SK-N-SH treated with all-trans-retinoic acid at 6 μM for 48 hours (cell line): ENCODE data around the gene SCG2.

ENCODE experiments used
- ATAC-seq: fragments of 200-7000 bp; cut with Tn5 transposase; 3 replicates; pipeline ENCODE4 v1.9.1; 2020; ENCODE audit warnings: mild to moderate bottlenecking, moderate library complexity
- ARNTL ChIP-seq: fragments of 450-650 bp; formaldehyde crosslinking; IDR thresholded peaks from 2 replicates; pipeline ENCODE4 v1.5.0; 2020; ENCODE audit warnings: low read depth, mild to moderate bottlenecking, moderate library complexity, borderline replicate concordance
- BACH2 ChIP-seq: fragments of 250-450 bp; sonication (Bioruptor Pico); IDR thresholded peaks from 2 replicates; pipeline ENCODE4 v1.9.0; 2021; ENCODE audit warnings: mild to moderate bottlenecking, borderline replicate concordance
- CSDC2 ChIP-seq: fragments of 250-450 bp; sonication (Bioruptor Pico); IDR thresholded peaks from 2 replicates; pipeline ENCODE4 v1.5.0; 2020; ENCODE audit warnings: mild to moderate bottlenecking, moderate library complexity
- CSRNP3 ChIP-seq: fragments of 250-450 bp; sonication (Bioruptor Pico); IDR thresholded peaks from 2 replicates; pipeline ENCODE4 v1.5.1; 2021; ENCODE audit warnings: mild to moderate bottlenecking, moderate library complexity
- GLIS3 ChIP-seq: fragments of 250-450 bp; sonication (Bioruptor Pico); IDR thresholded peaks from 2 replicates; pipeline ENCODE4 v1.5.0; 2020; ENCODE audit warnings: mild to moderate bottlenecking, moderate library complexity
- ISL1 ChIP-seq: fragments of 250-450 bp; sonication (Bioruptor Pico); IDR thresholded peaks from 2 replicates; pipeline ENCODE4 v2.1.2; 2022; ENCODE audit warnings: mild to moderate bottlenecking, moderate library complexity
- OSR1 ChIP-seq: fragments of 250-450 bp; sonication (Bioruptor Pico); IDR thresholded peaks from 2 replicates; pipeline ENCODE4 v1.8.0; 2022; ENCODE audit warnings: moderate library complexity, mild to moderate bottlenecking, inconsistent platforms
- PPARA ChIP-seq: fragments of 250-450 bp; sonication (Bioruptor Pico); IDR thresholded peaks from 2 replicates; pipeline ENCODE4 v1.5.0; 2020; ENCODE audit warnings: mild to moderate bottlenecking, borderline replicate concordance
- RARB ChIP-seq: fragments of 250-450 bp; sonication (Bioruptor Pico); IDR thresholded peaks from 2 replicates; pipeline ENCODE4 v1.8.0; 2021; ENCODE audit warnings: mild to moderate bottlenecking, moderate library complexity
- TCF4 ChIP-seq: fragments of 250-450 bp; sonication (Bioruptor Pico); IDR thresholded peaks from 2 replicates; pipeline ENCODE4 v1.8.0; 2021; ENCODE audit warnings: mild to moderate bottlenecking, moderate library complexity, borderline replicate concordance
- ZFP3 ChIP-seq: fragments of 250-450 bp; sonication (Bioruptor Pico); IDR thresholded peaks from 2 replicates; pipeline ENCODE4 v1.5.0; 2020; ENCODE audit warnings: mild to moderate bottlenecking, moderate library complexity
- ZNF70 ChIP-seq: fragments of 450-650 bp; formaldehyde crosslinking; IDR thresholded peaks from 2 replicates; pipeline ENCODE4 v1.5.0; 2020; ENCODE audit warnings: mild to moderate bottlenecking, moderate library complexity
- ZNF8 ChIP-seq: fragments of 450-650 bp; formaldehyde crosslinking; IDR thresholded peaks from 2 replicates; pipeline ENCODE4 v1.5.0; 2020; ENCODE audit warnings: mild to moderate bottlenecking, moderate library complexity
- TF ChIP-seq, protein P1 (sequence below): fragments of 250-450 bp; sonication (Bioruptor Pico); IDR thresholded peaks from 2 replicates; pipeline ENCODE4 v1.5.1; 2020; ENCODE audit warnings: low read depth, mild to moderate bottlenecking, moderate library complexity
- TF ChIP-seq, protein P2 (sequence below): fragments of 250-450 bp; sonication (Bioruptor Pico); IDR thresholded peaks from 2 replicates; pipeline ENCODE4 v1.8.0; 2020; ENCODE audit warnings: mild to moderate bottlenecking, moderate library complexity, borderline replicate concordance
- TF ChIP-seq, protein P3 (sequence below): fragments of 250-450 bp; sonication (Bioruptor Pico); IDR thresholded peaks from 2 replicates; pipeline ENCODE4 v1.5.0; 2020; ENCODE audit warnings: mild to moderate bottlenecking, moderate library complexity

Gene SCG2

DNA sequence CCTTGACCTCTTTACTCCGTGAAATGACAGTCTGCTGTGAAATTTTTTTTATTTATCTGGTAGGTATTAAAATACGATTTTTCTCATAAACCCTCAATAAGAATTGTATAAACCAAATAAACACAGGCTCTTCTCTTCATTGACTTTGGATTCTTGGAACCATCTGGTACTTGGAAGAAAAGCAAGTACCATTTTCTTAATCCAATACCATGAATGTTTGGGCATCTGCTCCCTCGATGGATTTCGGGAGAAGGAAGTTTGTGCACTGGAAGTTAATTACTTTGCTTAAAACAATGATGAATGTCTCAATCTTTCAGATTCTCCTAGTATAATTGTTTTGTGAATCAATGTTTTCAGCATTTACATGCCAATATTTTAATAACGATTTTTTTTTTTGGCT lies 5.3 kb upstream of the SCG2 start (continued):
- TF ChIP-seq, protein P1, sequence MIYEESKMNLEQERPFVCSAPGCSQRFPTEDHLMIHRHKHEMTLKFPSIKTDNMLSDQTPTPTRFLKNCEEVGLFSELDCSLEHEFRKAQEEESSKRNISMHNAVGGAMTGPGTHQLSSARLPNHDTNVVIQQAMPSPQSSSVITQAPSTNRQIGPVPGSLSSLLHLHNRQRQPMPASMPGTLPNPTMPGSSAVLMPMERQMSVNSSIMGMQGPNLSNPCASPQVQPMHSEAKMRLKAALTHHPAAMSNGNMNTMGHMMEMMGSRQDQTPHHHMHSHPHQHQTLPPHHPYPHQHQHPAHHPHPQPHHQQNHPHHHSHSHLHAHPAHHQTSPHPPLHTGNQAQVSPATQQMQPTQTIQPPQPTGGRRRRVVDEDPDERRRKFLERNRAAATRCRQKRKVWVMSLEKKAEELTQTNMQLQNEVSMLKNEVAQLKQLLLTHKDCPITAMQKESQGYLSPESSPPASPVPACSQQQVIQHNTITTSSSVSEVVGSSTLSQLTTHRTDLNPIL = no peak
- TF ChIP-seq, all 23 proteins: peak for 0

GRCh38 chr2:223606946-223607345 lies 4.8 kb upstream of the SCG2 start:
- ATAC-seq = no peak
- TF ChIP-seq ZNF8 (CRISPR knock-in tag) (no peak), ISL1 (CRISPR knock-in tag) (no peak), RARB (CRISPR knock-in tag) (no peak)
- TF ChIP-seq, protein P2, sequence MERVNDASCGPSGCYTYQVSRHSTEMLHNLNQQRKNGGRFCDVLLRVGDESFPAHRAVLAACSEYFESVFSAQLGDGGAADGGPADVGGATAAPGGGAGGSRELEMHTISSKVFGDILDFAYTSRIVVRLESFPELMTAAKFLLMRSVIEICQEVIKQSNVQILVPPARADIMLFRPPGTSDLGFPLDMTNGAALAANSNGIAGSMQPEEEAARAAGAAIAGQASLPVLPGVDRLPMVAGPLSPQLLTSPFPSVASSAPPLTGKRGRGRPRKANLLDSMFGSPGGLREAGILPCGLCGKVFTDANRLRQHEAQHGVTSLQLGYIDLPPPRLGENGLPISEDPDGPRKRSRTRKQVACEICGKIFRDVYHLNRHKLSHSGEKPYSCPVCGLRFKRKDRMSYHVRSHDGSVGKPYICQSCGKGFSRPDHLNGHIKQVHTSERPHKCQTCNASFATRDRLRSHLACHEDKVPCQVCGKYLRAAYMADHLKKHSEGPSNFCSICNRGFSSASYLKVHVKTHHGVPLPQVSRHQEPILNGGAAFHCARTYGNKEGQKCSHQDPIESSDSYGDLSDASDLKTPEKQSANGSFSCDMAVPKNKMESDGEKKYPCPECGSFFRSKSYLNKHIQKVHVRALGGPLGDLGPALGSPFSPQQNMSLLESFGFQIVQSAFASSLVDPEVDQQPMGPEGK (CRISPR knock-in tag) = no peak

DNA sequence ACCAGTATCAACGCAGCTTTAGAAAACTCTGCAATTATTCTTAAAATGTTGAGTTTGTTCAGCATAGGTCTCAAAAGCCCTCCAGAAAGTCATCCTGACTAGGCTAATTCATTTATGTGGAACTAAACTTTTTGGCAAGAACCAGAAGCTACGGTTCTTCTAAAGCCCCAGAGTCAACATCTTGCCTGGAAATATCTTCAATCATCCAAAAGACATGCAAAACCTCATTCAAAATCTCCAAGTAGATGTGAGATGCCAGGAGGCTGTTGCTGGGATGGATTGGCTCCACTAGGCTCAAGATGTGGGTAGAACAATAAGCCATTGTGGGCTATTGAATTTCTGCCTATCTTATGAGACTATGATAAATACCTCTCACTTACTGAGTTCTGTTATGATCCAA lies 2.1 kb upstream of the SCG2 start:
- no peak for TF ChIP-seq ZFP3 (CRISPR knock-in tag)
- TF ChIP-seq, protein P2 (CRISPR knock-in tag) = no peak
- TF ChIP-seq RARB (CRISPR knock-in tag) = no peak
- TF ChIP-seq, all 23 proteins: peak for 0
- no peak for ATAC-seq

DNA sequence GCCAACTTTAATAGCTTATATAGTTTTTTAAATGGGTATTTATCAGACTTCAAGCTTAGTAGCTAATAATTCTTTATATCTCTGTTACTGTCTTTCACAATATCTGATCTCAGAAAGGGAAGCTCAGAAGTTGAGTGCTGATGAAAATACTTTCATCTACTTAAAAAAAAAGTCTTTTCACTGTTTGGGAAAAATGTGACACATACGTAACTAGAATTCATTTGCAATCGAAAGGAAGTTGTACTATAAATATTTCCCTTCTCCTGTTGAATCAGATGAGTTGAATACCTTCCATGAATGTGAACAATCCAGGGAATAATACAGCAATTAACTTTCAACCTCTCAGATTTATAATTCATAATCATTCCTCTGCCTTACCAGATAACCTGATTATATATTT lies 811 bp upstream of the SCG2 start:
- no peak for ATAC-seq
- TF ChIP-seq CSRNP3 (CRISPR knock-in tag) (no peak), PPARA (CRISPR knock-in tag) (no peak), ISL1 (CRISPR knock-in tag) (no peak), OSR1 (no peak), RARB (CRISPR knock-in tag) (no peak), ZNF70 (no peak)
- TF ChIP-seq, protein P2 (CRISPR knock-in tag) = no peak
- TF ChIP-seq, protein P3, sequence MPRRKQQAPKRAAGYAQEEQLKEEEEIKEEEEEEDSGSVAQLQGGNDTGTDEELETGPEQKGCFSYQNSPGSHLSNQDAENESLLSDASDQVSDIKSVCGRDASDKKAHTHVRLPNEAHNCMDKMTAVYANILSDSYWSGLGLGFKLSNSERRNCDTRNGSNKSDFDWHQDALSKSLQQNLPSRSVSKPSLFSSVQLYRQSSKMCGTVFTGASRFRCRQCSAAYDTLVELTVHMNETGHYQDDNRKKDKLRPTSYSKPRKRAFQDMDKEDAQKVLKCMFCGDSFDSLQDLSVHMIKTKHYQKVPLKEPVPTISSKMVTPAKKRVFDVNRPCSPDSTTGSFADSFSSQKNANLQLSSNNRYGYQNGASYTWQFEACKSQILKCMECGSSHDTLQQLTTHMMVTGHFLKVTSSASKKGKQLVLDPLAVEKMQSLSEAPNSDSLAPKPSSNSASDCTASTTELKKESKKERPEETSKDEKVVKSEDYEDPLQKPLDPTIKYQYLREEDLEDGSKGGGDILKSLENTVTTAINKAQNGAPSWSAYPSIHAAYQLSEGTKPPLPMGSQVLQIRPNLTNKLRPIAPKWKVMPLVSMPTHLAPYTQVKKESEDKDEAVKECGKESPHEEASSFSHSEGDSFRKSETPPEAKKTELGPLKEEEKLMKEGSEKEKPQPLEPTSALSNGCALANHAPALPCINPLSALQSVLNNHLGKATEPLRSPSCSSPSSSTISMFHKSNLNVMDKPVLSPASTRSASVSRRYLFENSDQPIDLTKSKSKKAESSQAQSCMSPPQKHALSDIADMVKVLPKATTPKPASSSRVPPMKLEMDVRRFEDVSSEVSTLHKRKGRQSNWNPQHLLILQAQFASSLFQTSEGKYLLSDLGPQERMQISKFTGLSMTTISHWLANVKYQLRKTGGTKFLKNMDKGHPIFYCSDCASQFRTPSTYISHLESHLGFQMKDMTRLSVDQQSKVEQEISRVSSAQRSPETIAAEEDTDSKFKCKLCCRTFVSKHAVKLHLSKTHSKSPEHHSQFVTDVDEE (CRISPR knock-in tag) = no peak

GRCh38 chr2:223601018-223601417 lies 1.1 kb downstream of the SCG2 start:
- no peak for ATAC-seq
- TF ChIP-seq TCF4 (no peak), ZFP3 (CRISPR knock-in tag) (no peak), BACH2 (CRISPR knock-in tag) (no peak), CSDC2 (no peak), OSR1 (no peak), GLIS3 (no peak), ARNTL (CRISPR knock-in tag) (no peak), ZNF8 (CRISPR knock-in tag) (no peak)
